Astrocyte (in vitro differentiated cells and primary cell): Measurements from ENCODE around the gene EEA1. TPM values are rescaled to one million over a fixed set of nuclear protein-coding genes. Genes with fewer than 3 reads are reported as not detected.
A peak's percentile ranks its signal among the peaks of the same experiment; 100 is the strongest.
"Not testable (repeated sequence)": the region's sequence is repeated elsewhere in the genome, so short reads cannot be mapped to it uniquely, and the experiment has no call there.

ENCODE experiments used
- DNase-seq: peaks from one replicate; pipeline ENCODE4 v3.0.0-alpha.2; 2010; ENCODE audit warnings: low read depth
- FAIRE-seq: peaks from 2 replicates; lab custom pipeline; 2011; peaks lifted over from hg19 to GRCh38; lab: Jason Lieb, UNC
- H2AFZ ChIP-seq: 2 replicates; pipeline ENCODE4 v1.6.0; 2012; ENCODE audit warnings: low read depth, low read length, inconsistent platforms
- H3K27ac ChIP-seq: 2 replicates; pipeline ENCODE4 v1.5.1; 2011; ENCODE audit warnings: low read depth, low read length, inconsistent platforms
- H3K27me3 ChIP-seq: 2 replicates; pipeline ENCODE4 v1.6.0; 2011; ENCODE audit warnings: low read length, inconsistent platforms; ENCODE audit not compliant: insufficient read depth
- H3K36me3 ChIP-seq: 2 replicates; pipeline ENCODE4 v1.5.1; 2011; ENCODE audit warnings: low read length, inconsistent platforms; ENCODE audit not compliant: insufficient read depth
- H3K4me1 ChIP-seq: 2 replicates; pipeline ENCODE4 v1.5.1; 2011; ENCODE audit warnings: low read length, inconsistent platforms; ENCODE audit not compliant: insufficient read depth
- H3K4me2 ChIP-seq: 2 replicates; pipeline ENCODE4 v1.6.0; 2012; ENCODE audit warnings: low read length, inconsistent platforms
- H3K4me3 ChIP-seq: 2 replicates; pipeline ENCODE4 v1.5.1; 2011; ENCODE audit warnings: low read depth, mild to moderate bottlenecking, low read length, inconsistent platforms; ENCODE audit not compliant: insufficient read depth
- H3K79me2 ChIP-seq: 2 replicates; pipeline ENCODE4 v1.6.0; 2012; ENCODE audit warnings: mild to moderate bottlenecking, low read length, inconsistent platforms; ENCODE audit not compliant: insufficient read depth
- H3K9ac ChIP-seq: 2 replicates; pipeline ENCODE4 v1.6.0; 2012; ENCODE audit warnings: mild to moderate bottlenecking, low read length, inconsistent platforms
- H3K9me3 ChIP-seq: 2 replicates; pipeline ENCODE4 v1.5.1; 2012; ENCODE audit warnings: low read depth, mild to moderate bottlenecking, low read length, inconsistent platforms; ENCODE audit not compliant: insufficient read depth
- H4K20me1 ChIP-seq: 2 replicates; pipeline ENCODE4 v1.6.0; 2012; ENCODE audit warnings: low read length, inconsistent platforms; ENCODE audit not compliant: insufficient read depth
- H3K27ac Mint-ChIP-seq: one replicate; pipeline ENCODE4 v1.8.0; 2021; ENCODE audit warnings: mild to moderate bottlenecking, mixed read lengths; ENCODE audit not compliant: unreplicated experiment
- H3K27me3 Mint-ChIP-seq: one replicate; pipeline ENCODE4 v1.8.0; 2021; ENCODE audit warnings: low read depth, mixed read lengths; ENCODE audit not compliant: unreplicated experiment
- H3K36me3 Mint-ChIP-seq: one replicate; pipeline ENCODE4 v1.8.0; 2021; ENCODE audit warnings: low read depth, mixed read lengths; ENCODE audit not compliant: unreplicated experiment
- H3K4me1 Mint-ChIP-seq: one replicate; pipeline ENCODE4 v1.8.0; 2021; ENCODE audit warnings: low read depth, mixed read lengths; ENCODE audit not compliant: unreplicated experiment
- H3K4me3 Mint-ChIP-seq: one replicate; pipeline ENCODE4 v1.8.0; 2021; ENCODE audit warnings: mild to moderate bottlenecking, moderate library complexity, mixed read lengths; ENCODE audit not compliant: unreplicated experiment
- H3K9me3 Mint-ChIP-seq: one replicate; pipeline ENCODE4 v1.8.0; 2021; ENCODE audit warnings: mild to moderate bottlenecking, mixed read lengths; ENCODE audit not compliant: unreplicated experiment
- EZH2 ChIP-seq: IDR thresholded peaks from 2 replicates; pipeline ENCODE4 v1.6.1; 2012; ENCODE audit warnings: mild to moderate bottlenecking, low read length, inconsistent platforms; ENCODE audit not compliant: insufficient read depth
- total RNA-seq: library from RNA; stranded (reverse); gene quantifications from 2 replicates; pipeline ENCODE4 v1.2.1, GENCODE V29; 2021
- TF ChIP-seq, protein P1 (sequence below): IDR thresholded peaks from 2 replicates; pipeline ENCODE4 v1.5.1; 2011; ENCODE audit warnings: low read depth, mild to moderate bottlenecking, inconsistent platforms, low read length, moderate library complexity; ENCODE audit not compliant: insufficient read depth

EEA1 gene
- total RNA-seq, 1 donor from 2014 or later = 36.5 TPM

DNA sequence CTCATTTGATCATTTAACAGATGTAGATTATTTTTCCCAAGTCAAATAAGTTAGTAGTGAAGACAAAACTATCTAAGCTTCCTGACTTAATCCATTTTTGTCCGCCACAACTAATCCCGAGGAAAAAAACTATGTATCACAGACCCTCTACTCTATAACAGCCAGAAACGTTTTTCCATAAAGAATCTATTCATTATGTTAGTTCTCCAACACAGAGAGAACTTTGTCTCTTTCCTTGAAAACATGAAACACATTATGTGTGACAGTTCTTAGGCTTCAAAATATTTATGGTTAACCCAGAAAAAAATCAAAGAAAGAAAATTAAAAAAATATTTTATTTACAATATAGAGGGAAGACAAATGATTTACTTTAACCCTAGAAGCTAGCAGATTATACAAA is 126.2 kb downstream of the EEA1 start:
- Mint-ChIP-seq H3K9me3 (no peaks in the 10 kb centered on the region), H3K36me3 (peaks cover 11% of the 10 kb centered on the region), H3K4me3 (no peak overlapping the region), H3K4me1 (no peaks in the 10 kb centered on the region), H3K27me3 (no peaks in the 10 kb centered on the region), H3K27ac (no peak overlapping the region)
- Histone ChIP-seq H3K4me1 (no peaks in the 10 kb centered on the region), H3K9me3 (no peaks in the 10 kb centered on the region), H3K36me3 (peaks cover 19% of the 10 kb centered on the region), H3K27ac (no peak overlapping the region), H3K79me2 (no peaks in the 10 kb centered on the region), H3K4me2 (no peak overlapping the region), H4K20me1 (no peaks in the 10 kb centered on the region), H3K4me3 (no peak overlapping the region), H2AFZ (no peak overlapping the region), H3K9ac (no peak overlapping the region), H3K27me3 (no peaks in the 10 kb centered on the region)
- no peak for TF ChIP-seq EZH2
- TF ChIP-seq, protein P1, sequence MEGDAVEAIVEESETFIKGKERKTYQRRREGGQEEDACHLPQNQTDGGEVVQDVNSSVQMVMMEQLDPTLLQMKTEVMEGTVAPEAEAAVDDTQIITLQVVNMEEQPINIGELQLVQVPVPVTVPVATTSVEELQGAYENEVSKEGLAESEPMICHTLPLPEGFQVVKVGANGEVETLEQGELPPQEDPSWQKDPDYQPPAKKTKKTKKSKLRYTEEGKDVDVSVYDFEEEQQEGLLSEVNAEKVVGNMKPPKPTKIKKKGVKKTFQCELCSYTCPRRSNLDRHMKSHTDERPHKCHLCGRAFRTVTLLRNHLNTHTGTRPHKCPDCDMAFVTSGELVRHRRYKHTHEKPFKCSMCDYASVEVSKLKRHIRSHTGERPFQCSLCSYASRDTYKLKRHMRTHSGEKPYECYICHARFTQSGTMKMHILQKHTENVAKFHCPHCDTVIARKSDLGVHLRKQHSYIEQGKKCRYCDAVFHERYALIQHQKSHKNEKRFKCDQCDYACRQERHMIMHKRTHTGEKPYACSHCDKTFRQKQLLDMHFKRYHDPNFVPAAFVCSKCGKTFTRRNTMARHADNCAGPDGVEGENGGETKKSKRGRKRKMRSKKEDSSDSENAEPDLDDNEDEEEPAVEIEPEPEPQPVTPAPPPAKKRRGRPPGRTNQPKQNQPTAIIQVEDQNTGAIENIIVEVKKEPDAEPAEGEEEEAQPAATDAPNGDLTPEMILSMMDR = no peak
- DNase-seq = no peak
- FAIRE-seq = no peak

DNA sequence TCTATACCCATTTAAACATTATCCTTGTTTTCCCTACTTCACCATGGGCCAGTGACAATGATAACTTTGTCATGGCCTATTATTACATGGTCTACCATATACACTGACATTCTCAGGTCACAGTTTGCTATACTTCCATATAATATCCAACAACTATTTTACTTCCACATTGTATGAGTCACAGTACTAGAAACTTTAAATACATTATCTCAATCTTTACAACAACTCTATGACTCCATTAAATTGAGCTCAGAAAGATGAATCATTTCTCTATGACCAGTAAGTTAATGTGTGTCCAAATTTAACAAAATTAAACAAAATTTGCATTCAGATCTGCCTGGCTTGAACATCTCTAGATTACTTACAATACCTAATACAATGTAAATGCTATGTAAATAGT is 132.4 kb downstream of the EEA1 start:
- no peaks in the 10 kb centered on the region for H3K9me3 ChIP-seq

DNA sequence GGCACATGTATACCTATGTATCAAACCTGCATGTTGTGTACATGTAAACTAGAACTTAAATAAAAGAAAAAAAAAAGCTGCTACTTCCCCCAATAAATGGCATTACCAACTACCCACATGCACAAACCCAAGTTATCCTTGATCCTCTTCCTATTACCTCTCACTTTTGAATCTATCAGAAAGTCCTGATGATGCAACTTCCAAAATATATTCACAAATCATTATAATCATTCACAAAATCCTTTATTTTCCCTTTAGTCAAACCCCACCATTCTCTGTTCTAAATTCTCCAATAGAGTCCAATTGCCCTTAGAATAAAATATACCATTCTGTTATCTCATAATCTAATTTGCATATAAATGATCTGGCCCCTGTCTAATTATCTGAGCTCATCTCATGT is 134.3 kb downstream of the EEA1 start:
- TF ChIP-seq EZH2 = no peak
- TF ChIP-seq, protein P1 = no peak
- no peaks in the 10 kb centered on the region for H3K4me1 Mint-ChIP-seq
- Histone ChIP-seq H3K4me1 (no peaks in the 10 kb centered on the region), H3K79me2 (peaks cover 3% of the 10 kb centered on the region), H3K27me3 (no peaks in the 10 kb centered on the region), H2AFZ (no peak overlapping the region), H3K4me3 (no peak overlapping the region), H3K36me3 (peaks cover 7% of the 10 kb centered on the region), H4K20me1 (no peaks in the 10 kb centered on the region), H3K27ac (no peak overlapping the region), H3K4me2 (no peak overlapping the region), H3K9ac (no peak overlapping the region), H3K9me3 (no peaks in the 10 kb centered on the region)
- DNase-seq (no peak), FAIRE-seq (no peak)
- no peaks in the 10 kb centered on the region for H3K27me3 Mint-ChIP-seq
- H3K4me3 Mint-ChIP-seq = no peak overlapping the region
- H3K9me3 Mint-ChIP-seq = peaks cover 18% of the 10 kb centered on the region
- no peak overlapping the region for H3K27ac Mint-ChIP-seq
- peaks cover 30% of the 10 kb centered on the region for H3K36me3 Mint-ChIP-seq

More for the DNA sequence above, 132.4 kb downstream of the EEA1 start:
- Histone ChIP-seq H3K4me2 (no peak overlapping the region), H4K20me1 (no peaks in the 10 kb centered on the region), H3K9ac (no peak overlapping the region), H3K27me3 (no peaks in the 10 kb centered on the region), H3K79me2 (peaks cover 3% of the 10 kb centered on the region), H2AFZ (no peak overlapping the region), H3K4me3 (no peak overlapping the region), H3K36me3 (peaks cover 16% of the 10 kb centered on the region), H3K27ac (no peak overlapping the region), H3K4me1 (no peaks in the 10 kb centered on the region)
- DNase-seq = peak; percentile 11
- no peak for FAIRE-seq
- peaks cover 9% of the 10 kb centered on the region for H3K9me3 Mint-ChIP-seq
- TF ChIP-seq EZH2 = no peak
- TF ChIP-seq, protein P1 = no peak
- H3K27me3 Mint-ChIP-seq = no peaks in the 10 kb centered on the region
- H3K27ac Mint-ChIP-seq = no peak overlapping the region
- peaks cover 17% of the 10 kb centered on the region for H3K36me3 Mint-ChIP-seq
- H3K4me3 Mint-ChIP-seq = no peak overlapping the region
- no peaks in the 10 kb centered on the region for H3K4me1 Mint-ChIP-seq

DNA sequence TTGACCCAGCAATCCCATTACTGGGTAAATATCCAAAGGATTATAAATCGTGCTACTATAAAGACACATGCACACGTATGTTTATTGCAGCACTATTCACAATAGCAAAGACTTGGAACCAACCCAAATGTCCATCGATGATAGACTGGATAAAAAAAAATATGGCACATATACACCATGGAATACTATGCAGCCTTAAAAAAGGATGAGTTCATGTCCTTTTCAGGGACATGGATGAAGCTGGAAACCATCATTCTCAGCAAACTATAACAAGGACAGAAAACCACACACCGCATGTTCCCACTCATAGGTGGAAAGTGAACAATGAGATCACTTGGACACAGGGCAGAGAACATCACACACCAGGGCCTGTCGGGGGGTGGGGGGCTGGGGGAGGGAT is 134.7 kb downstream of the EEA1 start:
- not testable (repeated sequence) for FAIRE-seq, H3K9me3 ChIP-seq
- peaks cover 30% of the 10 kb centered on the region for H3K36me3 Mint-ChIP-seq

More for the DNA sequence above, 134.7 kb downstream of the EEA1 start:
- H3K4me2 ChIP-seq, H3K27ac Mint-ChIP-seq, H3K4me1 Mint-ChIP-seq, H3K79me2 ChIP-seq, H3K27ac ChIP-seq, H2AFZ ChIP-seq, H3K27me3 Mint-ChIP-seq, H3K36me3 ChIP-seq, H4K20me1 ChIP-seq, H3K4me3 Mint-ChIP-seq, H3K9ac ChIP-seq, H3K4me1 ChIP-seq, DNase-seq, H3K4me3 ChIP-seq, H3K27me3 ChIP-seq: not testable (repeated sequence)
- H3K9me3 Mint-ChIP-seq = peaks cover 18% of the 10 kb centered on the region
